ENCODE data around the gene PACS1. TPM values are rescaled to one million over a fixed set of nuclear protein-coding genes. Genes with fewer than 3 reads are reported as not detected.
A peak's percentile ranks its signal among the peaks of the same experiment; 100 is the strongest.
"Not testable (repeated sequence)": the region's sequence is repeated elsewhere in the genome, so short reads cannot be mapped to it uniquely, and the experiment has no call there.

PACS1 gene
- total RNA-seq, 1 experiment from 2014 or later: 91.8 TPM

- Histone ChIP-seq H3K36me3 (ENCODE audit: control insufficient read depth, insufficient read depth, low read length) (peaks cover 11% of the 10 kb centered on the region; the same call in 1 of the 2 replicates), H3K27me3 (ENCODE audit: control insufficient read depth, insufficient read depth, low read length) (no peaks in the 10 kb centered on the region), H3K9me3 (ENCODE audit: control insufficient read depth, insufficient read depth, low read depth, low read length) (no peaks in the 10 kb centered on the region), H3K27ac (ENCODE audit: low read length) (no peak overlapping the region), H3K4me3 (ENCODE audit: low read depth in 2 of 2, low read length in 2 of 2) (no peak overlapping the region), H3K4me1 (ENCODE audit: control insufficient read depth, insufficient read depth, low read length) (peaks cover 17% of the 10 kb centered on the region)
- ChIA-PET POLR2A (no interaction called here), CTCF (no interaction called here)
- TF ChIP-seq CTCF (IDR thresholded peaks at IDR 0.05): no peak
- no peak for TF ChIP-seq REST (IDR thresholded peaks at IDR 0.05; ENCODE audit: insufficient read depth in 1 of 2, low read depth in 2 of 2, low read length in 1 of 2)
- no peak for TF ChIP-seq TCF7L2 (IDR thresholded peaks at IDR 0.05; ENCODE audit: low read depth, low read length)
- no peak for TF ChIP-seq SIN3A (IDR thresholded peaks at IDR 0.05; ENCODE audit: borderline replicate concordance, insufficient read depth, low read depth, low read length)
- TF ChIP-seq POLR2AphosphoS5 (IDR thresholded peaks at IDR 0.05; ENCODE audit: low read depth, low read length): no peak
- BruUV-seq (replicated peaks): TSS peak; percentile 20
- ATAC-seq (no peak), DNase-seq (ENCODE audit: low read depth, low spot score) (no peak)
- intact Hi-C loops (cut with micrococcal nuclease; ENCODE audit: unreplicated experiment) (no loop called here), in situ Hi-C loops (cut with HindIII; ENCODE audit: low pct_unique_long_range_greater_than_20kb, low sequenced_read_pairs) (no loop called here)
Observed at GRCh38 chr11:66275984-66276612, 206.0 kb downstream of the PACS1 start.

GRCh38 chr11:66276619-66277018 is 206.5 kb downstream of the PACS1 start:
- BruUV-seq (replicated peaks); in situ Hi-C loops (cut with HindIII; ENCODE audit: low pct_unique_long_range_greater_than_20kb, low sequenced_read_pairs); H3K27me3 ChIP-seq (ENCODE audit: control insufficient read depth, insufficient read depth, low read length); intact Hi-C loops (cut with micrococcal nuclease; ENCODE audit: unreplicated experiment); H3K27ac ChIP-seq (ENCODE audit: low read length); CTCF ChIA-PET; H3K9me3 ChIP-seq (ENCODE audit: control insufficient read depth, insufficient read depth, low read depth, low read length); DNase-seq (ENCODE audit: low read depth, low spot score); ATAC-seq; H3K4me3 ChIP-seq (ENCODE audit: low read depth in 2 of 2, low read length in 2 of 2): not testable (repeated sequence)
- POLR2A ChIA-PET: interaction anchor here (1.3 kb wide), 1 partner anchor 12 kb away, joined by 6 read pairs; the partner anchor contains the start of gene YIF1A
- Histone ChIP-seq H3K4me1 (ENCODE audit: control insufficient read depth, insufficient read depth, low read length) (peaks cover 20% of the 10 kb centered on the region), H3K36me3 (ENCODE audit: control insufficient read depth, insufficient read depth, low read length) (peaks cover 11% of the 10 kb centered on the region; the same call in 1 of the 2 replicates)

DNA sequence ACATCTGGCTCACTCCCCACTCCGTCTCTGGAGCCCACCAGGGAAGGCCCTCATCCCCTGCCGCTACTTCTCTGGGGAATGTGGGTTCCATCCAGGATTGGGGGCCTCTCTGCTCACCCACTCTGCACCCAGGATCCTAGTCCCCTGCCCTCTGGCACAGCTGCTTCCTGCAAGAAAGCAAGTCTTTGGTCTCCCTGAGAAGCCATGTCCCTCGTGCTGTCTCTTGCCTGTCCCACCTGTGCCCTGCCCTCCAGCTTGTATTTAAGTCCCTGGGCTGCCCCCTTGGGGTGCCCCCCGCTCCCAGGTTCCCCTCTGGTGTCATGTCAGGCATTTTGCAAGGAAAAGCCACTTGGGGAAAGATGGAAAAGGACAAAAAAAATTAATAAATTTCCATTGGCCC is 207.0 kb downstream of the PACS1 start:
- ChIA-PET POLR2A (interaction anchor here (0.5 to 1.3 kb wide), 2 partner anchors 12 to 362 kb away, joined by 6 to 14 read pairs; partner anchors contain the start of gene YIF1A), CTCF (interaction anchor here (0.5 to 0.6 kb wide), 2 partner anchors 16 to 1033 kb away, joined by 3 to 4 read pairs; no protein-coding TSS in a partner anchor)
- DNase-seq (ENCODE audit: low read depth, low spot score); in situ Hi-C loops (cut with HindIII; ENCODE audit: low pct_unique_long_range_greater_than_20kb, low sequenced_read_pairs); intact Hi-C loops (cut with micrococcal nuclease; ENCODE audit: unreplicated experiment); H3K9me3 ChIP-seq (ENCODE audit: control insufficient read depth, insufficient read depth, low read depth, low read length); H3K4me3 ChIP-seq (ENCODE audit: low read depth in 2 of 2, low read length in 2 of 2); H3K27me3 ChIP-seq (ENCODE audit: control insufficient read depth, insufficient read depth, low read length); ATAC-seq; H3K36me3 ChIP-seq (ENCODE audit: control insufficient read depth, insufficient read depth, low read length); BruUV-seq (replicated peaks): not testable (repeated sequence)
- peak overlapping the region; percentile 63; the same call in 1 of the 2 replicates for H3K27ac ChIP-seq (ENCODE audit: low read length)
- peaks cover 23% of the 10 kb centered on the region for H3K4me1 ChIP-seq (ENCODE audit: control insufficient read depth, insufficient read depth, low read length)

Measured in Panc1 (cell line).